OCI-LY3 (cell line): Measurements from ENCODE around the gene PSME2.

ENCODE experiments used
- H2AFZ ChIP-seq: fragments of 200-600, 300-600 bp; shearing (Covaris generic); 2 replicates; pipeline ENCODE4 v1.6.0; 2014; ENCODE audit warnings: antibody characterized with exemption, low read depth, low read length
- H3K27ac ChIP-seq: fragments of 200-600, 300-600 bp; sonication (generic); 2 replicates; pipeline ENCODE4 v1.5.1; 2014; ENCODE audit warnings: mild to moderate bottlenecking, low read length, moderate library complexity, mixed read lengths
- H3K27me3 ChIP-seq: fragments of 200-600, 300-600 bp; sonication (generic); 2 replicates; pipeline ENCODE4 v1.6.1; 2014; ENCODE audit warnings: low read depth, low read length, mixed read lengths
- H3K36me3 ChIP-seq: fragments of 200-600, 300-600 bp; sonication (generic); replicated peaks from 2 replicates; pipeline ENCODE3; 2014; ENCODE audit warnings: low read depth, low read length, mixed read lengths
- H3K4me1 ChIP-seq: fragments of 300-600, 200-600 bp; sonication (generic); 2 replicates; pipeline ENCODE4 v1.6.1; 2014; ENCODE audit warnings: low read length, mixed read lengths
- H3K4me2 ChIP-seq: fragments of 200-600, 300-600 bp; sonication (generic); 2 replicates; pipeline ENCODE4 v1.6.1; 2014; ENCODE audit warnings: low read length, mixed read lengths
- H3K4me3 ChIP-seq: fragments of 300-600, 200-600 bp; sonication (generic); 2 replicates; pipeline ENCODE4 v1.5.1; 2014; ENCODE audit warnings: antibody characterized with exemption, mild to moderate bottlenecking, low read length, moderate library complexity
- H3K79me2 ChIP-seq: fragments of 300-600, 200-600 bp; shearing (Covaris generic); 2 replicates; pipeline ENCODE4 v1.6.1; 2014; ENCODE audit warnings: mild to moderate bottlenecking, low read length, mixed read lengths
- H3K9ac ChIP-seq: fragments of 300-600, 200-600 bp; shearing (Covaris generic); 2 replicates; pipeline ENCODE4 v1.6.0; 2014; ENCODE audit warnings: mild to moderate bottlenecking, low read length, moderate library complexity
- H3K9me3 ChIP-seq: fragments of 200-600, 300-600 bp; shearing (Covaris generic); 2 replicates; pipeline ENCODE4 v1.6.1; 2014; ENCODE audit warnings: low read length, mixed read lengths; ENCODE audit not compliant: insufficient read depth
- H4K20me1 ChIP-seq: fragments of 200-600, 300-600 bp; sonication (generic); 2 replicates; pipeline ENCODE4 v1.6.1; 2016; ENCODE audit warnings: low read length, mixed read lengths; ENCODE audit not compliant: insufficient read depth
- EZH2phosphoT487 ChIP-seq: fragments of 200-600 bp; shearing (Covaris generic); IDR thresholded peaks from 2 replicates; pipeline ENCODE4 v1.6.1; 2018; ENCODE audit warnings: antibody characterized with exemption, mixed run types, low read depth
- TF ChIP-seq, protein P1 (sequence below): fragments of 200-600, 300-600 bp; sonication (generic); IDR thresholded peaks from 2 replicates; pipeline ENCODE4 v1.5.1; 2014; ENCODE audit warnings: antibody characterized with exemption, low read length, low read depth

Gene PSME2

DNA sequence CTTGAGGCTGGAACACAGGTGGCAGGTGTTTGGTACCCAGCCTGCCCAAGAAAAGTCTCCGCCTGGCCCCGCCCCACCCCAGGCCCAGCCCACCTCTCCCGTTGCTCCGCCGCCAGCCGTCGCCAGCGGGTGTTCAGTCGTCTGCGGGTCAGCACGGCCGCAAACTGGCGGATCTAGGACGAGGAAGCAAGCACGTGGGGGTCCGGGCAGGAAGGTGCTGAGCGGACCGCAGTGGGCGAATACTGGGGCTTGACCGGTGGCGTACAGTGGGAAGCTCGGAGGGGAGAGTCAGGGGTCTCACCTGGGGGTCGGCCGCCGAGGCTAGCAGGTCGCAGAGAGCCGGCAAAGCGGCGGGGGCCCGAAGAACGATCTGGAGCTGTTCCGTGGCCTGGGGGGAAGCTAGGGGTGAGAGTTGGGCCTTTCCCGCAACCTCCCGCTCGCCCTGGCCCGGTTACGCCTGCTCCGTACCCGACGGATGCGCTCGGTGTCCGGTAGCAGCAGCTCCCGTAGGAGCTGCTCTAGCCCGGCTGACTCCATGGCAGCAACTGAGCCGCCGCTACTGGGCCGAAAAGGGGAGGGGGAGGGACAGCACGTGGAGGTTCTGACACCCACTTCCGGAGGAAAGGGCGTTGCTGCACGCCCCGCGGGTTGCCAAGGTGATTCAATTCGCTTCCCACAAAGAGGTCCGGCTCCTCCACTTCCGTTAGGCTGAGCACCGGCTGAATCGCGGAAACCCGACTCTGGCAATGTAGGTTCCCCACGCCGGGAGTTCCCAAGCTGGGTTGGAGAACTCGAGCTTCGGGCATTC is 42.0 kb upstream of the PSME2 start, which contains the start of gene IPO4:
IPO4 (minus strand) TSS at position 566 of the 808 bp plus-strand sequence; CDS start at position 537, 29 bp downstream.
- H3K4me3 ChIP-seq, result peak within 1 kb of the TSS; percentile 99
- peak within 1 kb of the TSS; percentile 57; the same call in 1 of the 2 replicates for H2AFZ ChIP-seq
- H3K27me3 ChIP-seq, result no peaks in the 10 kb centered on the region
- peaks cover 53% of the 10 kb centered on the region for H3K36me3 ChIP-seq
- H3K4me1 ChIP-seq, result peaks cover 15% of the 10 kb centered on the region
- TF ChIP-seq EZH2phosphoT487, result no peak
- TF ChIP-seq, protein P1, sequence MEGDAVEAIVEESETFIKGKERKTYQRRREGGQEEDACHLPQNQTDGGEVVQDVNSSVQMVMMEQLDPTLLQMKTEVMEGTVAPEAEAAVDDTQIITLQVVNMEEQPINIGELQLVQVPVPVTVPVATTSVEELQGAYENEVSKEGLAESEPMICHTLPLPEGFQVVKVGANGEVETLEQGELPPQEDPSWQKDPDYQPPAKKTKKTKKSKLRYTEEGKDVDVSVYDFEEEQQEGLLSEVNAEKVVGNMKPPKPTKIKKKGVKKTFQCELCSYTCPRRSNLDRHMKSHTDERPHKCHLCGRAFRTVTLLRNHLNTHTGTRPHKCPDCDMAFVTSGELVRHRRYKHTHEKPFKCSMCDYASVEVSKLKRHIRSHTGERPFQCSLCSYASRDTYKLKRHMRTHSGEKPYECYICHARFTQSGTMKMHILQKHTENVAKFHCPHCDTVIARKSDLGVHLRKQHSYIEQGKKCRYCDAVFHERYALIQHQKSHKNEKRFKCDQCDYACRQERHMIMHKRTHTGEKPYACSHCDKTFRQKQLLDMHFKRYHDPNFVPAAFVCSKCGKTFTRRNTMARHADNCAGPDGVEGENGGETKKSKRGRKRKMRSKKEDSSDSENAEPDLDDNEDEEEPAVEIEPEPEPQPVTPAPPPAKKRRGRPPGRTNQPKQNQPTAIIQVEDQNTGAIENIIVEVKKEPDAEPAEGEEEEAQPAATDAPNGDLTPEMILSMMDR, result no peak
- peak within 1 kb of the TSS; percentile 99 for H3K4me2 ChIP-seq
- H4K20me1 ChIP-seq, result no peaks in the 10 kb centered on the region
- peak within 1 kb of the TSS; percentile 85 for H3K9ac ChIP-seq
- peak within 1 kb of the TSS; percentile 65 for H3K27ac ChIP-seq
- no peaks in the 10 kb centered on the region for H3K9me3 ChIP-seq
- H3K79me2 ChIP-seq, result peaks cover 38% of the 10 kb centered on the region

DNA sequence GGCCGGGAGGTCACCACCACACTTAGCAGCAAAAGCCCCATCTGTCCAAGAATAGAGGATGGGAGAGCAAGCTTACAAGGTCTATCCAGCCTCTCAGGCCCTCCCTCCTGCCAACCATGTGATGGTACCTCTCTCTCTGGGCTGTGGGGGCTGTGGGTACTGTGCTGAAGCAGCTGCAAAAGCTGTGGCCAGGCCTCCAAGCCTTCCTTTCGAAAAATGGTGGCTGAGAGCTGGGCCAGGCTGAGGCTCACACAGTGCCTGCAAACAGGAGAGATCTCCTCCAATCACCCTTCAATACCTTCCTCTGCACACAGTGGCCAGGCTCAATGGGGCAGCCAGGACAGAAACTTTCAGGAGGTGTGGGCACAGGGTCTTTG is 41.1 kb upstream of the PSME2 start:
- Histone ChIP-seq H3K27me3 (no peaks in the 10 kb centered on the region), H3K9me3 (no peaks in the 10 kb centered on the region), H3K27ac (no peak overlapping the region), H4K20me1 (no peaks in the 10 kb centered on the region), H3K4me3 (peak overlapping the region; percentile 99), H3K9ac (peak overlapping the region; percentile 85), H3K79me2 (peaks cover 33% of the 10 kb centered on the region), H3K4me2 (peak overlapping the region; percentile 99), H3K36me3 (peaks cover 56% of the 10 kb centered on the region), H2AFZ (no peak overlapping the region), H3K4me1 (peaks cover 15% of the 10 kb centered on the region)
- no peak for TF ChIP-seq EZH2phosphoT487
- TF ChIP-seq, protein P1, result no peak

DNA sequence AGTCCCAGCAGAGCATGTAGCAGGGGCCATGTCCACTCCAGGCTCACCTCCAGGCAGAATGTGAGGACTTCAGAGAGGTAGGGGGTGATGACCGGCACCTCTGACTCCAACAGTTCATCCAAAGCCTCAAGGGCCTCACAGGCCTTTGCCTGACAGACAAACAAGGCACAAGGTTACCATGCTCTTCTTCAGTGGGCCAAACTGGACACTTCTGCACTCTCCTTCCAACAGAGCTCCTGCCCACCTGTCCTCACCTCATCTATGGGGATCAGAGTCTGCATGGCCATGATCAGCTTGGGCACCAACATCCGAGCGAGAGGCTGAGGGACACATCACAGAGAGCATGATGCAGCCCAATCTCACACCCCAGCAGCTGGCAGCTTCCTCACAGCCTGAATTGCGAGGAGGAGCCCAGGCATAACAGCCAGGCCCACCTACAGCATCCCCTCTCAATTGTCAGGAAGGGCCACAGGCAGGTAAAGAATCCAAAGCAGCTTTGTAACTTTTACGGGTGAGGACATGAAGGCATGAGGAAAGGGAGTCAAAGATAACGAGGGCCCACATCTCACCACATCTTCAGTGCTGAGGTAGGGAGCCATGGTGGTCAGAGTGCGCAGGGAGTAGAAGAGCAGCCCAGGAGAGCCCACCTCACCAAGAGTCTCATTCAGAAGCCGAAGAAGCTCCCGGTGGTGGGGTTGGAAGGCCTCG is 40.6 kb upstream of the PSME2 start:
- peak overlapping the region; percentile 99; the same call in 1 of the 2 replicates for H3K4me3 ChIP-seq
- no peak overlapping the region for H2AFZ ChIP-seq
- H3K9ac ChIP-seq, result no peak overlapping the region
- TF ChIP-seq EZH2phosphoT487, result no peak
- TF ChIP-seq, protein P1, result no peak
- H3K4me2 ChIP-seq, result peak overlapping the region; percentile 99
- no peaks in the 10 kb centered on the region for H3K27me3 ChIP-seq
- H3K27ac ChIP-seq, result no peak overlapping the region
- peaks cover 27% of the 10 kb centered on the region for H3K79me2 ChIP-seq
- no peaks in the 10 kb centered on the region for H3K9me3 ChIP-seq
- H3K4me1 ChIP-seq, result peaks cover 15% of the 10 kb centered on the region
- H3K36me3 ChIP-seq, result peaks cover 54% of the 10 kb centered on the region
- no peaks in the 10 kb centered on the region for H4K20me1 ChIP-seq

DNA sequence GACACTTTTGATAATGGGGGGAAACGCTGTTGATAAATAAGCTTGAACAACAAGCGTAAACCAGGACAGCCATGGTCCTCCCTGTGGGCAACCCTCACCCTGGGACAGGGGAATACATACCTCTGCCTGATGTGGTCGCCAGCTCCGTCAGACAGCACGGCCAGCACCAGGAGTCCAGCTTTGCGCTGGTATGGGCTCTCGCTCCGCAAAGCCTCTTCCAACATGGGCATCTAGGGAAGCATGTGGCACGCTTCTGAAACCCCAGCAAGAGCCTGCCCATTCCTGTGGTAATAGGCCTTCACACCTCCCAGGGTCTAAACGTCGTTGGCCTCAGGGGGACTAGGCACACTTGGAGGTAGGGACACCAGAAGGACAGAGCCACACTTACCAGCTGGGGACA is 39.3 kb upstream of the PSME2 start:
- peaks cover 56% of the 10 kb centered on the region for H3K36me3 ChIP-seq
- no peaks in the 10 kb centered on the region for H4K20me1 ChIP-seq
- peaks cover 26% of the 10 kb centered on the region for H3K79me2 ChIP-seq
- TF ChIP-seq, protein P1, result no peak
- TF ChIP-seq EZH2phosphoT487, result no peak
- peaks cover 15% of the 10 kb centered on the region for H3K4me1 ChIP-seq
- H3K27ac ChIP-seq, result no peak overlapping the region
- H2AFZ ChIP-seq, result no peak overlapping the region
- no peak overlapping the region for H3K9ac ChIP-seq
- no peaks in the 10 kb centered on the region for H3K9me3 ChIP-seq
- no peak overlapping the region for H3K4me2 ChIP-seq
- H3K27me3 ChIP-seq, result no peaks in the 10 kb centered on the region
- H3K4me3 ChIP-seq, result no peak overlapping the region
